NCI-H226 (cell line): ENCODE measurements around the gene URI1.

ENCODE experiments used
- DNase-seq: peaks from one replicate; pipeline ENCODE4 v3.0.0-alpha.2; 2015

URI1 gene

GRCh38 chr19:29971648-29972047 lies 29.6 kb downstream of the URI1 start:
- DNase-seq: no peak

DNA sequence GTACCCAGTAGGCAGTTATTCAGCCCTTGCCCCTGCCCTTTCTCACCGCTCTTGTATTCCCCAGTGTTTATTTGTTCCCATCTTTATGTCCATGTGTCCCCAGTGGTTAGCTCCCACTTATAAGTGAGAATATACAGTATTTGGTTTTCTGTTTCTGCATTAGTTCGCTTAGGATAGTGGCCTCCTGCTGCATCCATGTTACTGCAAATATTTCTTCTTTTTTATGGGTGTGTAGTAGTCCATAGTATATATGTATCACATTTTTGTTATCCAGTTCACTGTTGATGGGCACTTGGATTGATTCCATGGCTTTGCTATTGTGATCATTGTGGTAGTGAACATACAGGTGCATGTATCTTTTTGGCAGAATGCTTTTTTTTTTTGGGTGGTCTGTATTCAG lies 32.7 kb downstream of the URI1 start:
- no peak for DNase-seq

DNA sequence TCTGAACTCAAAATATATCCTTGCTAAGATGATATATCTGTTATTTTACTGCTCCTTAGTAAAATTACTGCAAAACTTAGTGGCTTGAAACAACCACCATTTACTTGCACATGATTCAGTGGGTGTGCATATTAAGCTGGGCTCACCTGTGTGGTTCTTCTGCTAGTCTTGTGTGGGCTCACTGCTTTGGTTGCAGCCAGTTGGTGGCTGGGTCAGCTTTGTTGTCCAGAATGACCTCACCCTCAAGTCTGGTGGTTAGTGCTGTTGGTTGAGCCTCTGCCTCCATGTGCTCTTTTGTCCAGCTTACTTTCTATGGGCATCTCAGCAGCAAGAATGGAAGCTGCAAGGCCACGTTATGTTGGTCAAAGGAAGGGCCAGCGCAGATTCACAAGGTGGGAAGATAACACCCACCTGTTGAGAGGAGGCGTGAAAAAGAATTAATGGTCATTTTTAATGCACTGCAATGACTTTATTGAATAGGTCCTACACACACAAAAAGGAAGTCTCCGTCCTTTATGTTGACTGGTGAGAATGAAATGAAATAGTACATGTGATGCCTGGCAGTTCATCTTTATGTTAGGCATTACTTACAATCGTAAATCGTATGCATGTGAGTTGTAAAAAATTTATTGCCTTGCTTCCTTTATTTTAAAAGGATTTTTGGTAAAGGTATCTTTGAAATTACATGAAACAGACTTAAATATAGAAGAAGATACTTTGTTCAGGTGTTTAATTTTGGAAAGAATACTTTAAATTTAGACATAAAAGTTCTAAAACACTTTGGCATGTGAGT lies 34.3 kb downstream of the URI1 start:
- DNase-seq: no peak

DNA sequence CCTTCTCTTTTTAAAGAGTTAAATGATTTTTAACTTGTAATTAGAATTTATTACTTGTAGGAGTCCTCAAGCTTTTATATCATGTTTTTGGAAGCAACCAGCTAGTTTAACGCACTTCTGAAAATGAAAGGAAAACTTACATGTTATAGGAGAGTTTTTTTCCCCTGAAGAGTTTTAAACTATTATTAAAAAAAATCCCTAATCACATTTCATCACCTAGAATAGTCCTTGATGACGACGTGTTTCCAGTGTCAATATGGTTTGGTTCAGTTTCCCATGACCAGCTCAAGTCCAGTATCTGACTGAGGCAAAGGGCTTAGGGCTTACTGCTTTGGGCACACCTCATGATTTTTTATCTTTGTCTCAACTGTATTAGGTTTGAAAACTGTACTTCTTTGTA lies 36.0 kb downstream of the URI1 start:
- DNase-seq: no peak

- DNase-seq: no peak
Measured at GRCh38 chr19:29983568-29983967, 41.5 kb downstream of the URI1 start.

DNA sequence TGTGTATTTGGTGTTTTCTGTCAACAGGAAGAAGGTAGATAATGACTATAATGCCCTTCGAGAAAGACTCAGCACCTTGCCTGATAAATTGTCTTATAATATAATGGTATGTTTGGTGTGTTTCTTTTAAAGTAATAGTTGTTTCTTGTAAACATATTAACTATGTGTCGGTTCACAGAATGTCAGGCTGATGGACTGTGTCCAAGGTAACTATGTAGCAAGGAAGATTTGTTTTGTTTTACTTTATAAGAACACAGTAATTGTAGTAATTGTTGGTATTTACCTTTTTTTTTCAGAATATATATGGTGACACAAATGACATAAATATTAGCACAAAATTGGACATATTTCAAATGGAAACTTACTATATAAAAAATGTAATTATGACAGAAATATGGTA lies 43.2 kb downstream of the URI1 start:
- no peak for DNase-seq

DNA sequence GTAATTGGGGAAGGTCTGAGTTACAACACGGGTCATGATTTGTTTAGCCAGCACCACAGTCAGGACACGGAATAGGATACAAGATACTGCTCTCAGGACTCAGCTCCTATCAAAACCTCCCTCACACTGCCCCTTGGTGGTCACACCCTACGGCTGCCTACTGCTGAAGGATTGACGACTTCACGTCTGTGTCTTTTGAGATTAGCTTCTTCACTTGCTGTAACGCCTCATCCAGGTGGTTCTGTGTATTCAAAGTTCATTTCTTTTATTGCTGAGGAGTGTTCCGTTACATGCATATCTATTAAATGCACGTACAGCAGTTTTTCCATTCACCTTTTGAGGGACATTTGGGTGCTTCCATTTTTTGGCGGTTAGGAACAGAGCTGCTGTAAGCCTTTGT lies 46.3 kb downstream of the URI1 start:
- no peak for DNase-seq

GRCh38 chr19:29992233-29992867 lies 50.3 kb downstream of the URI1 start:
- no peak for DNase-seq

DNA sequence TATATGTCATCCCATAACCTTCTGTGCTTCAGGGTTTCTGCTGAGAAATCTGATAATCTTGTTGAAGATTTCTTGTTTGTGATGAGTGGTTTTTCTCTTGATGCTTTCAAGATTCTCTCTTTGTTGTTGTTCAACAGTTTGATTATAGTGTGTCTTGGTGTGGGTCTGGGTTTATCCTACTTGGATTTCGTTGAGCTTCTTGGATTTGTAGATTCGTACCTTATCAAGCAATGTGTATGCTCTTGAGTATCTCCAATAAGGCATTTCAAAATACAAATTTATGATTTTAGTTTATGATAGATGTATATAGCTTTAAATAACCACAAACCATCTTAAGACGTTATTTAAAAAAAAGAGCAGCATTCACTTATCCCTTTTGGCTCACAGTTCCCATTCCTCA lies 57.5 kb downstream of the URI1 start:
- DNase-seq: no peak

DNA sequence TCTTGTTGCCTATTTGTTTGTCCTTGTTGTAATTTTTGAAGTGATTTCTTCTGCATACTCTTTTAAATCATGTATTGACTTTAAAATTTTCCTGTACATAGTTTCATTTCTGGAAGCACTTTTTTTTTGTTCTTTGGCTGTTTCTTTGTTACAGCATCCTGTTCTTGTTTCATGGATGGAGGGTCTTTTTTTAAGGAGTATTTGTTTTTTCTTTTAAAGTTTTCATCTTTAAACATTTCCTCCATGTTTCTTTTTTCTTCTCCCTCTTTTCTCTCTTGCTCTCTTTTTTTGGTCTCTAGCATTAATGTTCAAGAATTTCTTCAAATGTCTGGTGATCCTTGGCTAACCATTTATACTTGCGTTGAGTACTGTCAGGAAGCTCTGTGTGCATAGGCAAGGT lies 58.8 kb downstream of the URI1 start:
- DNase-seq: no peak

- DNase-seq: no peak
Measured at GRCh38 chr19:30001301-30001700, 59.3 kb downstream of the URI1 start.

DNA sequence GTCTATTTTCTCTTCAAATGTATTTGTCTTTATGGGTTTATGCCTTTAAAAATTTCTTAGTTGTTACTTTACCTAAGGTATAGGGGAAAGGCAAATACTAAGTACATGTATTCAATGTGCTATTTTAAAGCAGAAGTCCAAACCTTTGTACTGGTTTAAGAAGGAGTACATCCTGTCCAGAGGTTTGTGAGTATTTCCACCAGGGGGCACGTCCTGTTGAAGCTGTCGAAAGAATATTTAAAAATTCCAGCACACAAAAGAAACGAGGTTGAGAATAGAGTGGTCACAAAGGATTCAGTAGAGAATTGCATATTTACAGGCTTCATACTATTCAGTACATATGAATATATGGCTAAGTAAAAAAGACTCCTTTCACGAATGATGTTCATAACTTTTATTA lies 59.8 kb downstream of the URI1 start:
- no peak for DNase-seq

DNA sequence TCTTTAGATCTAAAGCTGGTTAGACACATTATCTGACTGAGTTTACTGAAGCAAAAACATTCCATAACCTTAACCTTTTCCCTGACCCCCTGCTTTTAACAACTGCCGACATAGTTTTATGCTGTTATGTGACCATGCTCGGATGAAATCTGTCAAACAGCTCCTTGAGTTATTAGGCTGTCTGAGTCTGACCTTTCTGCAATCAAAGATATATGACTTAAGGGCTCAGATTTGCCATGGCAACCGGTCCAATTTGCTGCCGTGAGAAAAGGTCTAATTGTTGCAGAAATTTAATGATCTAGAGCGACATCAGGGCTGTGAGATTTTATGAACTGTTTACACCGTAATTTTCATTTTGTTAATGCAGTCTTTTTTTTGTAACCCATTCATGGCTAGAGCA lies 61.8 kb downstream of the URI1 start:
- no peak for DNase-seq

DNA sequence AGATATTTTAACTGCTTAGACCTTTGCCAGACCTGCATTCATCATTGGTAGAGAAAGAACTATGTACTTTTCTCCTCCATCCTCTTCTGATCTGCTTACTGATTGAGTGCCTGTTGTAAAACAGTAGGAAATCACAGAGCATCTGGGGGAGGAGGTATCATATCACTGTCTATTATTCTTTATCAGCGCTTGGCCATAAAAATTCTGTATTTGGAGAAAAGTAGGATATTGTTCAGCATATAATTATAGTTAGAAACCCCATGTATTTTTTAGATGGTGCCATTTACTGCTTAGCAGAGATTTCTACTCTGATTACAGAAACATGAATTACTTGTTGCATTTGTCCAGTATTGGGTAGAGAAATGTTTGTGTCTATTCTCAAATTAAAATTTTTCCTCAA lies 62.4 kb downstream of the URI1 start:
- no peak for DNase-seq

DNA sequence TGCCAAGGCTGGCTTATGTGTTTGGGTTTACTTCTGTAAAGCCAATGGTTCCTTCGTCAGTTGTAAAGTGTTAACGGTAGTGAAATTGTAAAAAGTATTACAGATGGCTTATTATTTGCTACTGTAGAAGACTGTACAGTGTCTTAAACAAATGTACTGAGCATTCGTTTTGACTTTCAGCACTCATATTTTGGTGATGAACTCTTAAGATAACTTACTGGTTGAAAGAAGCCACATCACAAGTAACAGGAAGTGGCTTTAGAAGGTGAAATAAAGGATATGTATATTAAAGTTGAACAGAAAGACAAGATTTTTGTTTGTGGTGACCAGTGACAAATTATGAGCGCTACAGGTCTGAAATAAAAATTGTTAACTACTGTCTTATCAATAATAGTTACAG lies 64.2 kb downstream of the URI1 start:
- no peak for DNase-seq

DNA sequence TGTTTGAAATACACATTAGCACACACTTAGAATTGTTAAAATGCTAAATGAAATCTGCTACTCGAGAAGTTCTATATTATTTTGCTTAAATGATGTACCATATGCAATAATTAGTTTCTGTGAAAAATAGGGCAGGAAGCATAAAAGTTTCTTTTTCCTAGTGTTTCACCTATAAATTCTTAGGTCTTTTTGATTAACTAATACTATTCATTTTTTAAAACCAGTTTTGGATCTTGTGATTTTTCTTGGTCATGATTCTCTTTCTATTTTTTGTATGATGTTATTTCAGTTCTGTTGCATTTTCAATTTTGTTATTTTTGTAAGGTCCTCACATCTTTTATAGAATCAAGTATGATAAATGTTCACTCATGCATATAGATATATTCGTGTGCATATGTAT lies 66.1 kb downstream of the URI1 start:
- no peak for DNase-seq

- DNase-seq: no peak
Measured at GRCh38 chr19:30009013-30009412, 67.0 kb downstream of the URI1 start.

GRCh38 chr19:30011051-30011578 lies 69.1 kb downstream of the URI1 start:
- DNase-seq: no peak

DNA sequence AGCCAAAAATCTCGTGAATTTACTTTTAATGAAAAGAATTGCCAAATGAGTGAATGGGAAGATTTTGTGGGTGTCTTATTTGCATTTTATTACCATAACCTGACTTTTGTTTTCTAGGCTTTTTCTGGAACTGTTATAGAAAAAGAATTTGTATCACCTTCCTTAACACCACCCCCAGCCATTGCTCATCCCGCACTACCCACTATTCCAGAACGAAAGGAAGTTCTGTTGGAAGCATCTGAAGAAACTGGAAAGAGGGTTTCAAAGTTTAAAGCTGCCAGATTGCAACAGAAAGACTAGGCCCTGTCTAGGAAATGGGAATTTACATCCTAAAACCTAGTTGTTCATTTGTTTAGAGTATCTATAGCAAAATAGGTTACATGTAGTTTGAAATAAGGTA lies 72.7 kb downstream of the URI1 start:
- no peak for DNase-seq

DNA sequence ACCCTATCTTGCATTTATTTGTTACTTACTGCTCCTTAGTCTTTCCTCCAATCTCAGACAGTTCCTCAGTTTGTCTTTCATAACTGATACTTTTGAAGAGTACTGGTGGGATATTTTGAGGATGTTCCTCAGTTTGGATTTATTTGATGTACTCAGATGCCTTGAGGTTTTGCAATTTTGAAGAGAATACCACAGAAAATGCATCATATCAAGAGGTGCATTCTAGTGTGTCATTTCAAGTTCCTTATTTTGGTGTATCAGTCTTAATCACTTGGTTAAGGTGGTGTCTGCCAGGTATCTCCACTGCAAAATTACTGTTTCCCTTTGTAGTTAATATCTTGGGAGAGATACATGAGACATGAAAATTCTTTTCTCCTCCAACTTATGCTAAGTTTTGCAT lies 75.1 kb downstream of the URI1 start:
- no peak for DNase-seq

DNA sequence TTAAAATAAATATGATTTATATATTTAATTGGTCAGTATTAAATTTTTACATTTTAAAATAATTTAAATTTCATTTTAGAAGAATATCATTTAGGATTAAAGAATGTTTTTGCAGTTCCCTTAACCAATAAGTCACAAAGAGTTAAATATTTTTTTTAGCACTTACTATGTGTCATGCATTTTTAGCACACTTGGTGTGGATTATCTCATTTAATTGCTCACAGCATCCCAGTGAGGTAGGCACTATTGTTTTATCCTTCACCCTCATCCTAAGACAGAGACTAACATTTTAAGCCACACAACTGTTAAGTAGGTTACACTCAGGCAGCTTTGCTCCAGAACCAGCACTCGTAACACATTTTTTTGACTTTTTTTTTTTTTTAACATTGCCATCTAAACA lies 78.2 kb downstream of the URI1 start:
- DNase-seq: no peak

DNA sequence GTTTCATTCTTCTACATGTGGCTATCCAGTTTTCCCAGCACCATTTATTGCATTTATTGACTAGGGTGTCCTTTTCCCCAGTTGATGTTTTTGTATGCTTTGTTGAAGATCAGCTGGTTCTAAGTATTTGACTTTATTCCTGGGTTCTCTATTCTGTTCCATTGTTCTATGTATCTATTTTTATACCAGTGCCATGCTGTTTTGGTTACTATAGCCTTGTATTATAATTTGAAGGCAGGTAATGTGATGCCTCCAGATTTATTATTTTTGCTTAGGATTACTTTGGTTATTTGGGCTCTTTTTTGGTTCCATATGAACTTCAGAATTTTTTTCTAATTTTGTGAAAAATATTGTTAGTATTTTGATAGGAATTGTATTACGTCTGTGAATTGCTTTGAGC lies 80.6 kb downstream of the URI1 start:
- DNase-seq: no peak

GRCh38 chr19:30023330-30023729 lies 81.3 kb downstream of the URI1 start:
- DNase-seq: no peak

- DNase-seq: no peak
Measured at GRCh38 chr19:30024091-30024490, 82.1 kb downstream of the URI1 start.

- DNase-seq: no peak
Measured at GRCh38 chr19:30026933-30027332, 84.9 kb downstream of the URI1 start.
